Measurements from ENCODE around the gene ARHGEF3.

DNA sequence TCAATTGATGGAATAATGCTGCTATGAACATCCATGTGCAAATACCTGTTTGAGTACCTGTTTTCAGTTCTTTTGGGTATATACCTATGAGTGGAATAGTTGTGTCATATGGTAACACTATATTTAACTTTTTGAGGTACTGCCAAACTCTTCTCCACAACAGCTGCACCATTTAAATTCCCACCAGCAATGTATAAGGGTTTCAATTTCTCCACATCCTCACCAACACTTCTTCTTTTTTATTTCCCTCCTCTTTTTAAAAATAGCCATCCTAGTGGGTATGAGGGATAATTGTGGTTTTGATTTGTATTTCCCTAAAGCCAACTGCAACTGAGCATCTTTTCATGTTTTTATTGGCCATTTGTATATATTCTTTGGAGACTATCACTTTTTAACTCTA, 31.3 kb upstream of the ARHGEF3 start:
- TF ChIP-seq, protein P1, sequence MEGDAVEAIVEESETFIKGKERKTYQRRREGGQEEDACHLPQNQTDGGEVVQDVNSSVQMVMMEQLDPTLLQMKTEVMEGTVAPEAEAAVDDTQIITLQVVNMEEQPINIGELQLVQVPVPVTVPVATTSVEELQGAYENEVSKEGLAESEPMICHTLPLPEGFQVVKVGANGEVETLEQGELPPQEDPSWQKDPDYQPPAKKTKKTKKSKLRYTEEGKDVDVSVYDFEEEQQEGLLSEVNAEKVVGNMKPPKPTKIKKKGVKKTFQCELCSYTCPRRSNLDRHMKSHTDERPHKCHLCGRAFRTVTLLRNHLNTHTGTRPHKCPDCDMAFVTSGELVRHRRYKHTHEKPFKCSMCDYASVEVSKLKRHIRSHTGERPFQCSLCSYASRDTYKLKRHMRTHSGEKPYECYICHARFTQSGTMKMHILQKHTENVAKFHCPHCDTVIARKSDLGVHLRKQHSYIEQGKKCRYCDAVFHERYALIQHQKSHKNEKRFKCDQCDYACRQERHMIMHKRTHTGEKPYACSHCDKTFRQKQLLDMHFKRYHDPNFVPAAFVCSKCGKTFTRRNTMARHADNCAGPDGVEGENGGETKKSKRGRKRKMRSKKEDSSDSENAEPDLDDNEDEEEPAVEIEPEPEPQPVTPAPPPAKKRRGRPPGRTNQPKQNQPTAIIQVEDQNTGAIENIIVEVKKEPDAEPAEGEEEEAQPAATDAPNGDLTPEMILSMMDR (conservative IDR thresholded peaks at IDR 0.05) = no peak
- no peak for TF ChIP-seq ZFX (IDR thresholded peaks at IDR 0.05)
